ENCODE measurements around the gene SCG2.

SCG2 gene

DNA sequence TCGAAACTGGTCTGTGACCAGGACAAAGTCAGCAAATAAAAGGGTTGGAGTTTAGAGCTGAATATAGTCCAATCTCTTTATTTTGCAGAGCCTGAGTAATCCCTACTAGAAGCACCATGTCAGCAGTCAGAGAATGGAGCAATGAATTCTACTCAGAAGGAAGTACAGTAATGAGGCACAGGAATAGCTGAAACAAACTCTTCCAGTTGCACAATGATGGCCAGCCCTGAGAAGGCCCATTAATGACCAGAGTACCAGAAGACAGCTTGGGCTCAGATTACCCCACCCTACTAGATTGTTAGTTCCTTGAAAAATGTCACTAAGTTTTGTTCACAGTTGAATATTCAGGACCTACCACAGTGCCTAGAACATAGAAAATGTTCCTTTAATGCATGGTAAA lies 40.3 kb upstream of the SCG2 start:
- Histone ChIP-seq H3K9me2 (replicated peaks; ENCODE audit: insufficient read depth, low read length) (no peaks in the 10 kb centered on the region; the same call in 1 of the 2 replicates), H3K4me1 (ENCODE audit: low read length) (peaks cover 4% of the 10 kb centered on the region; the same call in 1 of the 2 replicates), H3K9me3 (replicated peaks; ENCODE audit: insufficient read depth, low read length) (no peaks in the 10 kb centered on the region), H4K20me1 (ENCODE audit: insufficient read depth, low read length) (no peaks in the 10 kb centered on the region), H2AFZ (ENCODE audit: low read length) (no peak overlapping the region), H3K79me2 (ENCODE audit: low read length) (no peaks in the 10 kb centered on the region), H3K27me3 (replicated peaks; ENCODE audit: insufficient read depth, low read length) (no peaks in the 10 kb centered on the region), H3K9ac (ENCODE audit: low read length) (no peak overlapping the region), H3K27ac (ENCODE audit: low read length) (no peak overlapping the region), H3K36me3 (replicated peaks; ENCODE audit: insufficient read depth, low read length) (no peaks in the 10 kb centered on the region), H3K4me2 (ENCODE audit: low read depth, low read length) (no peak overlapping the region), H3F3A (ENCODE audit: insufficient read depth, low read length) (no peaks in the 10 kb centered on the region), H3K4me3 (ENCODE audit: low read length) (no peak overlapping the region)
- DNase-seq = no peak
- TF ChIP-seq EZH2 (optimal IDR thresholded peaks at IDR 0.05; ENCODE audit: low read depth, low read length) (no peak), EZH2phosphoT487 (IDR thresholded peaks at IDR 0.05; ENCODE audit: low read length) (no peak)
- TF ChIP-seq, protein P1, sequence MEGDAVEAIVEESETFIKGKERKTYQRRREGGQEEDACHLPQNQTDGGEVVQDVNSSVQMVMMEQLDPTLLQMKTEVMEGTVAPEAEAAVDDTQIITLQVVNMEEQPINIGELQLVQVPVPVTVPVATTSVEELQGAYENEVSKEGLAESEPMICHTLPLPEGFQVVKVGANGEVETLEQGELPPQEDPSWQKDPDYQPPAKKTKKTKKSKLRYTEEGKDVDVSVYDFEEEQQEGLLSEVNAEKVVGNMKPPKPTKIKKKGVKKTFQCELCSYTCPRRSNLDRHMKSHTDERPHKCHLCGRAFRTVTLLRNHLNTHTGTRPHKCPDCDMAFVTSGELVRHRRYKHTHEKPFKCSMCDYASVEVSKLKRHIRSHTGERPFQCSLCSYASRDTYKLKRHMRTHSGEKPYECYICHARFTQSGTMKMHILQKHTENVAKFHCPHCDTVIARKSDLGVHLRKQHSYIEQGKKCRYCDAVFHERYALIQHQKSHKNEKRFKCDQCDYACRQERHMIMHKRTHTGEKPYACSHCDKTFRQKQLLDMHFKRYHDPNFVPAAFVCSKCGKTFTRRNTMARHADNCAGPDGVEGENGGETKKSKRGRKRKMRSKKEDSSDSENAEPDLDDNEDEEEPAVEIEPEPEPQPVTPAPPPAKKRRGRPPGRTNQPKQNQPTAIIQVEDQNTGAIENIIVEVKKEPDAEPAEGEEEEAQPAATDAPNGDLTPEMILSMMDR (IDR thresholded peaks at IDR 0.05; ENCODE audit: low read length) = no peak

DNA sequence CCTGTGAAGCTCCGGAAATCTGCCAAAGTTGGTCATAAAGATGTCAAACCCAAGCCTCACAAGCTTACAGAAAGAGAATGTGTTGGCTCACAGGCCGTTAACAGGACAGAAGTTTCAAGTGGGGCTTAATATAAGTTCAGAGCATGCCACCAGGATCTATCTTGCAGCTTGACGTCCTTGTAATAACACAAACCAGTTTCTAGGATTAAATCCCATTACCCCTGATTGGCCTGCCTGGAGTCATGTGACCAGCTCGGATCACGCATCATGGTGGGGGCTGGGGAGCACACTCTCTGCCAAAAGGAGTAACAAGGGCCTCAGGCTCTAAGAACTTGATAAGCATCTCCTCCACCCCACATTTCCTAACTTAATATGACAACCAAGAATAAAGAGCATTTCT lies 38.9 kb upstream of the SCG2 start:
- Histone ChIP-seq H3K4me2 (ENCODE audit: low read depth, low read length) (no peak overlapping the region), H4K20me1 (ENCODE audit: insufficient read depth, low read length) (no peaks in the 10 kb centered on the region), H3K27me3 (replicated peaks; ENCODE audit: insufficient read depth, low read length) (no peaks in the 10 kb centered on the region), H3K4me1 (ENCODE audit: low read length) (no peaks in the 10 kb centered on the region), H3K9ac (ENCODE audit: low read length) (no peak overlapping the region), H2AFZ (ENCODE audit: low read length) (no peak overlapping the region), H3K79me2 (ENCODE audit: low read length) (no peaks in the 10 kb centered on the region), H3K4me3 (ENCODE audit: low read length) (no peak overlapping the region), H3F3A (ENCODE audit: insufficient read depth, low read length) (no peaks in the 10 kb centered on the region), H3K9me2 (replicated peaks; ENCODE audit: insufficient read depth, low read length) (no peaks in the 10 kb centered on the region; the same call in 1 of the 2 replicates), H3K36me3 (replicated peaks; ENCODE audit: insufficient read depth, low read length) (no peaks in the 10 kb centered on the region), H3K27ac (ENCODE audit: low read length) (no peak overlapping the region), H3K9me3 (replicated peaks; ENCODE audit: insufficient read depth, low read length) (no peaks in the 10 kb centered on the region)
- no peak for DNase-seq
- TF ChIP-seq EZH2phosphoT487 (IDR thresholded peaks at IDR 0.05; ENCODE audit: low read length) (no peak), EZH2 (optimal IDR thresholded peaks at IDR 0.05; ENCODE audit: low read depth, low read length) (no peak)
- TF ChIP-seq, protein P1 (IDR thresholded peaks at IDR 0.05; ENCODE audit: low read length) = no peak

DNA sequence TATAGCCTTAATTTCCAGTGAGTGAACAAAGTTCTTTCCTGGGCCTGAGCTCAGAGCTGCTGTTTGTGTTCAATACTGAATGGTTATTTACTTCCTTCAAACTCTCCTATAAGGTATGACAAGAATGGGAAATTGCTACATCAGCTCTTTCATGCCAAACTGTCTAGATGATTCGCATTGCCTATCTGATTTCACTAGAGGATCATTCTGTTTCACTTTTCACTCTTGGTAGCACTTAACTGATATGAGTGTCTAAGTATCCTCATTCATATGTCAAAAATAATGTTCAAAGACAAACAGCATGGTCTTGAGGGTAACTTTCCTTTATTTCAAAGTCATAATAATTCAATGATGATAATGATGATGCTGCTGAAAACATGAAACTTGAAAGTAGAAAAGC lies 32.9 kb upstream of the SCG2 start:
- Histone ChIP-seq H3K4me2 (ENCODE audit: low read depth, low read length) (no peak overlapping the region), H3F3A (ENCODE audit: insufficient read depth, low read length) (no peaks in the 10 kb centered on the region), H3K9ac (ENCODE audit: low read length) (no peak overlapping the region), H3K27ac (ENCODE audit: low read length) (no peak overlapping the region), H3K9me2 (replicated peaks; ENCODE audit: insufficient read depth, low read length) (no peaks in the 10 kb centered on the region; the same call in 1 of the 2 replicates), H3K27me3 (replicated peaks; ENCODE audit: insufficient read depth, low read length) (no peaks in the 10 kb centered on the region), H2AFZ (ENCODE audit: low read length) (no peak overlapping the region), H4K20me1 (ENCODE audit: insufficient read depth, low read length) (no peaks in the 10 kb centered on the region), H3K79me2 (ENCODE audit: low read length) (no peaks in the 10 kb centered on the region), H3K4me3 (ENCODE audit: low read length) (no peak overlapping the region), H3K4me1 (ENCODE audit: low read length) (no peaks in the 10 kb centered on the region), H3K36me3 (replicated peaks; ENCODE audit: insufficient read depth, low read length) (no peaks in the 10 kb centered on the region), H3K9me3 (replicated peaks; ENCODE audit: insufficient read depth, low read length) (no peaks in the 10 kb centered on the region)
- no peak for DNase-seq
- TF ChIP-seq, protein P1 (IDR thresholded peaks at IDR 0.05; ENCODE audit: low read length) = no peak
- TF ChIP-seq EZH2 (optimal IDR thresholded peaks at IDR 0.05; ENCODE audit: low read depth, low read length) = no peak
- TF ChIP-seq EZH2phosphoT487 (IDR thresholded peaks at IDR 0.05; ENCODE audit: low read length) = no peak

Measured in MM.1S (cell line).